HG02884 (cell line): Measurements from ENCODE around the gene AGPAT1.
"Not testable (repeated sequence)": the region's sequence is repeated elsewhere in the genome, so short reads cannot be mapped to it uniquely, and the experiment has no call there.

Source experiments
- ATAC-seq: cut with Tn5 transposase; IDR thresholded peaks from one replicate; pipeline ENCODE4 v1.9.1; 2021; ENCODE audit warnings: mild to moderate bottlenecking, moderate library complexity; ENCODE audit not compliant: unreplicated experiment

The AGPAT1 gene, protein sequence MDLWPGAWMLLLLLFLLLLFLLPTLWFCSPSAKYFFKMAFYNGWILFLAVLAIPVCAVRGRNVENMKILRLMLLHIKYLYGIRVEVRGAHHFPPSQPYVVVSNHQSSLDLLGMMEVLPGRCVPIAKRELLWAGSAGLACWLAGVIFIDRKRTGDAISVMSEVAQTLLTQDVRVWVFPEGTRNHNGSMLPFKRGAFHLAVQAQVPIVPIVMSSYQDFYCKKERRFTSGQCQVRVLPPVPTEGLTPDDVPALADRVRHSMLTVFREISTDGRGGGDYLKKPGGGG

GRCh38 chr6:32175711-32176475 lies at the start of gene AGPAT1:
TSS of gene AGPAT1 (minus strand) at chr6:32176084. CDS start at chr6:32171496, 4,588 bp downstream.
- ATAC-seq, result no peak

GRCh38 chr6:32224696-32225095 lies 48.8 kb upstream of the AGPAT1 start:
- ATAC-seq, result no peak

DNA sequence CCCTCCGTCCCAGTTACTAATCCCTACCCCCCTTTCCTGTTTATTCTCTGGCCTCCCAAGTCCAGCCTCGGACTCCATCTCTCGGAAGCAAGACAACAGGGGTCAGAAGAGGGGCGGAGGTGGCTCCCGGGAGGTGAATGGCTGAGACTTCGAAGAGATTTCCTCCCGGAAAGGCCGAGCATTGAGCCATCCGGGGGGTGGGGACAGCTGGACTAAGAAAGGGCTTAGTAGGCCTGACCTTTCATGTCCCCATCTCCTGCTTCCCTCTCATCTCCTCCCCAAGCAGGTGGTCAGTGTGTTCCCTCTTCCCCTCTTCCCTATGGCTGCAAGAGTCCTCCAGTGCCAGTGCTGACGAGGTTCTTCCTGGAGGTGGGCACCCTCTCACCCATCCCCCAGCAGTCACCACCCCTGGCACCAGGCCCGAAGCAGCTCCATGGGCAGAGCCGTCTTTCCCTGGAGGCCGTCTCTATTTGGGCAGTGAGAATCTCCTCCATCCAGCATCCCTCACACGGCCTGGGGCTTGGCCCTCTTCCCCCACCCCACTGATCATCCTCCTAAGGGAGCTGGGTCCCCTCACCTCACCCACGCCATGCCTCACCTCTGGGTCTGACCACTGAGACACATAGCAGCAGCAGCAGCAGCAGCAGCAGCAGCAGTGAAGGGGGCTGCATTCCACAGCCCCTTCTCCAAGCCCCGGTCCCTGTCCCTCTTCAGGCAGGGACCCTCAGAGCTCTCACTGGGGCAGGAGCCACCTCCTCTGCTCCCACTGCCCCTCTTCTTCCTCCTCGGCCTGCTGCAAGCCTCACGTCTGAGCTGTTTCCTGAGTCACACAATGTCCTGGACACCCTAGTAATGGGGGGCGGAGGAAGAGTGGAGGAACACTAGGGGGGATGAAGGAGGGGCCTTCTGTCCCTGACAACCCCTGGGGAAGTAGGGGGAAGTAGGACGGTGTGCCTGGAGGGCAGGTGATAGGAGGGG lies 47.7 kb upstream of the AGPAT1 start, which contains the start of gene NOTCH4:
Gene NOTCH4, minus strand, starts transcription at position 810 of the 978 bp plus-strand sequence. Its CDS starts 139 bp downstream, at position 671.
- ATAC-seq, result no peak

DNA sequence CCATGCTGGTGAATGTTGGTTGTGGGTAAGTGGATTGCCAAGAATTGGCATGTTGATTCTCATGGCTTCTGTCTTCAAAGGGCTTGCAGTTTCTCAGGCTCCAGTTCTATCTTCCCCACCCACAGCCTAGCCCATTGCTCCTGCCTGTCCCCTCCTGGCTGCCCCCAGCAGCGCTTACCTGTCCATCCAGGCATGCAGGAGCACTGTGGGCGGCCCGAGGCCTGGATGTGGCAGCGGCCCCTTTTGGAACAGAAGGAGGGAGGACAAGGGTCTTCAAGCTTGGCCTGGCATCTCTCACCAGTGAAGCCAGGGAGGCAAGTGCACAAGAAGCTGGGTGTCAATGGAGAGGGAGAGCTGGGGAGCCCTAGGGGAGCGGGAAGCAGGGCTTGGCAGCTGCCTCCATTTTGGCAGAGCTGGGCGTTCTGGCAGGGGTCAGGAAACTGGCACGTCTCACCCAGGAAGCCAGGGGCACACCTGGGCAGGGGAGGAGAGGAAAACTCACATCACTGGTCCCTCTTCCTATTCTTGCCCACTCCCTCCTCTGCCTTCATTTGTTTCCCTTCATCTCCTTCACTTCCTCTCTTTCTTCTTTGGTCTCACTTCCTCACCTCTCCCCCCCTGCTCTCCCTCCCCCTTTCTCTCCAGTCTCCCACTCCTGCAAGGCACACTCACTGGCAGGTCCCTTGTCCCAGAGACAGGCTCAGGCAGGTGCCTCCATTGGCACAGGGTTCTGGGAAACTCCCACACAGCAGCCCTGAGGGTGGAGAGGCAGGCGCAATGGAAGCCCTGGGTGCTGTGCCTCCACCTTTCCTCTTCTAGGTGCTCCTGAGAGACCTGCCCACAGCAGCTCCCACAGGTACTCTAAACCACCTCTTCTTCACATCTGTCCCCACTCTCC lies 46.7 kb upstream of the AGPAT1 start:
- ATAC-seq, result no peak

- ATAC-seq, result no peak
These were observed 44.1 kb upstream of the AGPAT1 start for GRCh38 chr6:32220021-32220420.

DNA sequence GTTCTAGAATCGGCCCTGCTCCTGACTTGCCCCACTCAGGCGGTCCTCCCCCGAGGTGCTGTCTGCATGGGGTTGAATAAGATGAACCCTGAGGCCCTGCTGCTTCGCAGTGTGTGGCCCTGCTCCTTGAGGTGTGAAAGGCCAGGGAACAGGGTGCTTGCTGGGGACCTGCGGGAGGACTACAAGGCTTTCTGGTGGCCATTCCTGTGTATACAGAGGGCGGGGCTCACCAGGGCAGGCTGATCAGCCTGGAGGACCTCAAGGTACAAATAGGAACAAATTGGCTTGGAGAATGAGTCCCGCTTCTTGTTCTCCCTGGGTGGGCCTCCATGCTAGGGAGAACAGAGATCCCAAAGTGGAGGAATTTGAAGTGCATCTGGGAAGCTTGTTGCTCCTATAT lies 42.3 kb upstream of the AGPAT1 start:
- no peak for ATAC-seq

GRCh38 chr6:32216998-32217397 lies 41.1 kb upstream of the AGPAT1 start:
- ATAC-seq, result no peak

DNA sequence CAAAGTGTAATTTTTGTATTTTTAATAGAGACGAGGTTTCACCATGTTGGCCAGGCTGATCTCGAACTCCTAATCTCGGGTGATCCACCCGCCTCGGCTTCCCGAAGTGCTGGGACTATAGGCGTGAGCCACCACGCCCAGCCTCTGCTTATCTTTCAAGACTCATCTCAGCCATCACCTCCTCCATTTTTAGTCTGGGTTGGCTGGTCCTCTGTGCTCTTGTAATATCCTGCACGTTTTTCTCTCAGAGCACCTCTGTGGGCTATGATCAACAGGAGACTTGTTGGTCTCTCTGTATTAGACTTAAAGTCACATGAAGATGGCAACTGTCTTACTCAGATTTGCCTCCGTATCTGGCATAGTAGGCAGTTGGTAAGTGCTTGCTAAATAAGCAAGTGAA lies 40.4 kb upstream of the AGPAT1 start:
- no peak for ATAC-seq

DNA sequence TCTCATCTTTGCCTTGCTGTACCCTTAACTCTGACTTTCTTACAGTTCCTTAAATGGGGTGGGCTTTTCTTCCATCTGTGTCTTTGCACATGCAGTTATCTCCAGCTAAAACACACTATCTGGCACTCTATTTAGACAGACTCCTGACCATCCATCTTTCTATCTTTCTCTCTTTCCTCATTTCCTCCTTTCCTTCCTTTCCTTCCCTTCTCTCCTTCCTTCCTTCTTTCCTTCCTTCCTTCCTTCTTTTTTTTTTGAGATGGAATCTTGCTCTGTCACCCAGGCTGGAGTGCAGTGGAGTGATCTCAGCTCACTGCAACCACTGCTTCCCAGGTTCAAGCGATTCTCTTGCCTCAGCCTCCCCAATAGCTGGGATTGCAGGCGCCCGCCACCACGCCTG lies 39.7 kb upstream of the AGPAT1 start:
- no peak for ATAC-seq

- no peak for ATAC-seq
These were observed 38.2 kb upstream of the AGPAT1 start for GRCh38 chr6:32214126-32214525.

DNA sequence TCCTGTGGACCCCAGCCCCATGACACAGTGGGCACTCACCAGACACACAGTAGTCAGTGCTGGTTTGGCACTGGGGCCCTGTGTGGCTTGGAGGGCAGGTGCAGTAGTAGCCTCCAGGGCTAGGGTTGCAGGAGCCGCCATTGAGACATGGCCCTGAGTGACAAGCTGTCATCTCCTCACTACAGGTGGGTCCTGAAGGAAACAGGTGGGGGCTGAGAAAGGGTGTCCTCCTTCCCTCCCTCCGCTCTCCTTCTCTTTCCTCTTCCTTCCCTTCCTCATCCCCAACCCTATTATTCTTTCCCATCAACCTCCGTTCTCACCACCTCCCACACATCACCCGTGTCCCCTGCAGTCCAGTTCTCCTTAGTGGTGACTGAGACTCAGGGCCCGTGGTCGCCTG lies 37.8 kb upstream of the AGPAT1 start:
- no peak for ATAC-seq

GRCh38 chr6:32212076-32212760 lies 36.3 kb upstream of the AGPAT1 start:
- ATAC-seq, result no peak

GRCh38 chr6:32211432-32211831 lies 35.5 kb upstream of the AGPAT1 start:
- not testable (repeated sequence) for ATAC-seq

DNA sequence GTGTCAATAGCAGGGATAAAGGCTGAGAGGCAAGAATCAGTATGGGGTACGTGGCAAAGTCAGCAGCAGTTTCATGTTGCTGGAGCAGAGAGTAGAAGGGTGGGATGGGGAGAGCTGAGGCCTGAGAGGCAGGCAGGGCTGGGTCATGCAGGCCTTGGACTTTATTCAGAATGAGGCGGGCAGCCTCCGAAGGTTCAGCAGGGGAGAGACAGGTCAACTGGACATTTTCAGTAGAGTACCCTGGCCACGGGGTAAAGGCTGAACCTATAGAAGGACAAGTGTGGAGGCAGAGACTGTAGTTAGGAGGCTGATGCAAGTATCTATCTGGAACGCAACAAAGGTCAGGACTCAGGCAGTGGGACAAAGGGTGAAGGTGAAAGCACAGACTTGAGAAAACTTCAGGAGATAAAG lies 34.3 kb upstream of the AGPAT1 start:
- no peak for ATAC-seq

GRCh38 chr6:32208996-32209395 lies 33.1 kb upstream of the AGPAT1 start:
- no peak for ATAC-seq

DNA sequence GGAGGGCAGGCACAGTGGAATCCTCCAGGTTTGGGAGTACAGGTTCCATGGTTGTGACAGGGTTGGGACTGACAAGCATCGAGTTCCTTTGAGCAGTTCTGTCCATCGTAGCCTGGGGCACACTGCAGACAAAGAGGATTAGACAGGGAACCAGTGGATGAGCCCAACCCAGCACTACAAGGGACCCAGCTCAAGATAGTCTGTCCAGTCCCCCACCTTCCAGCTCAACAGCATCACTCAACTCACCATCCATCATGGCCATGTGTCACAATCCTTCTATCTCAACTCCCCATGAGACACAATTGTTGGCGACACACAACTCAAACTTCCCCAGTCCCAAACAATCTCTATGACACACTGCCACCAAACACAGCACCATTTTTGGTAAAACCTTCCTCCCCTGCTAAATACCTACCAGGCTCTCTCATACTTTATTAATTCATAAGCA lies 28.4 kb upstream of the AGPAT1 start:
- ATAC-seq, result no peak

DNA sequence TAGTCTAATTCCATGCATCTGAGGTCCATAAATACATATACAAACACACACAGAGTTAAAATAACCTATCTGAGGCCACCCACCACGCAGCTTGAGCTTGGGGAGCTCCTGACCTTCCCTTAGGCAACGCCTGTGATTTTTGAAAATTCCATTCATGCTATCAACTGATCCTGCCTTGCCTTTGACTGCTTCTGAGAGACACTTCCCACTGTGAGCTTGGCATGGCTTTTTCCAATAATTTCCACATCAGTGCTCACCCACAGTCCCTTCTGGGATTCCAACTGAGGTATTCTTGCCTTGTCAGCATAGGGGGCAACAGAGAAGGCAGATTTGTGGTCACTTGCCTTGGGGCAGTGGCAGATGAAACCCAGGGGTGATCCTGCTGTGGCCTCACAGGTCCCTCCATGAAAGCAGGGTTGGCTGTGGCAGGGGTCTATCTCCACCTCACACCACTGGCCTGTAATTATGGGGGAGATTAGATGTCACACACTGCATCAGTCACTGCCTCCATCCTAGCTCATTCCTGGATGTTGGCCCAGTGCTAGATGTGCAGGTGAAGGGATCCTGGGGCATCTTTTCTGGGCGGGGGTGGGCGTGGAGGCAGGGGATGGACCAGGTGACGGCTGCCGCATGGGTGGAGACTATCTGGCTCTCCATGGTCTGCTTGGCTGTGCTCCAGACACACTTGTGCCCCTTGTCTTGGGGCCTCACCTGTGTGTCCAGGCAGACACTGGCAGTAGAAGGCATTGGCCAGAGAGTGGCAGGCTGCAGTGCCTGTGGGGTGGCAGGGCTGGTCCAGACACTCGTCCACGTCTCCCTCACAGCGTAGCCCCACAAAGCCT lies 27.8 kb upstream of the AGPAT1 start:
- no peak for ATAC-seq

- no peak for ATAC-seq
These were observed 26.3 kb upstream of the AGPAT1 start for GRCh38 chr6:32202186-32202585.
